Heart left ventricle (tissue), 16 donors: ENCODE data around the gene TEX13A. TPM values are rescaled to one million over a fixed set of nuclear protein-coding genes. Genes with fewer than 3 reads are reported as not detected.

Experiments used
- ATAC-seq, 4 donors: fragments of 200-7000 bp; cut with Tn5 transposase; one replicate each; pipeline ENCODE4 v1.9.1; 2020 to 2022; ENCODE audit warnings: moderate library complexity in 4 of 4, mild to moderate bottlenecking in 3 of 4, moderate number of reproducible peaks in 1 of 4
- DNase-seq, 5 donors: peaks; one replicate each; pipeline ENCODE4 v3.0.0-alpha.2; 2020
- H3K27ac ChIP-seq, 12 donors: fragments of 200-600 bp; sonication (generic) in 4 of 12; one replicate each; pipeline versions ENCODE4 v1.5.0 to v1.8.0; 2016 to 2022; ENCODE audit warnings: mild to moderate bottlenecking in 2 of 12
- H3K27me3 ChIP-seq, 9 donors: fragments of 200-600 bp; sonication (generic) in 2 of 9; one replicate each; pipeline versions ENCODE4 v1.5.1 to v1.8.0; 2016 to 2022; ENCODE audit warnings: mild to moderate bottlenecking in 3 of 9
- H3K36me3 ChIP-seq, 9 donors: fragments of 200-600 bp; sonication (generic) in 2 of 9; one replicate each; pipeline versions ENCODE4 v1.5.0 to v1.8.0; 2018 to 2022; ENCODE audit warnings: mild to moderate bottlenecking in 2 of 9
- H3K4me1 ChIP-seq, 12 donors: fragments of 200-600 bp; sonication (generic) in 4 of 12; one replicate each; pipeline versions ENCODE4 v1.5.0 to v1.8.0; 2016 to 2022; ENCODE audit warnings: mild to moderate bottlenecking in 3 of 12
- H3K4me3 ChIP-seq, 12 donors: fragments of 200-600 bp; sonication (generic) in 4 of 12; one replicate each; pipeline versions ENCODE4 v1.5.0 to v1.8.0; 2017 to 2022; ENCODE audit warnings: mild to moderate bottlenecking in 9 of 12, moderate library complexity in 4 of 12
- H3K9me3 ChIP-seq, 12 donors: fragments of 200-600 bp; sonication (generic) in 4 of 12; one replicate each; pipeline versions ENCODE4 v1.5.0 to v1.8.0; 2016 to 2022; ENCODE audit warnings: mild to moderate bottlenecking in 1 of 12
- POLR2A ChIP-seq, 2 donors: fragments of 450-650 bp; IDR thresholded peaks; one replicate each; pipeline ENCODE4 v1.6.1; 2017; ENCODE audit warnings: antibody characterized with exemption in 2 of 2, mild to moderate bottlenecking in 2 of 2, moderate library complexity in 2 of 2
- WGBS, 4 donors: extraction: QIAGEN DNeasy Blood & Tissue Kit in 2 of 4; methylation state at CpG; one replicate each; pipeline versions ENCODE4 v1.1.5 to v1.1.7; 2013 to 2018; 5-methylcytosine and 5-hydroxymethylcytosine counted together
- intact Hi-C, 10 donors: fragments of 100-400 bp; cut with DNase I; formaldehyde crosslinking; loops; one replicate each; pipeline versions ENCODE4 v1.11.1 to v1.14.2; 2022
- long read RNA-seq, 3 donors: library from polyadenylated mRNA; unstranded; transcript quantifications; one replicate each; pipeline ENCODE4 v2.0.0, GENCODE V29; 2020 to 2021
- polyA plus RNA-seq, 2 donors: library from polyadenylated mRNA; stranded (reverse); fragments of 200-250 nt; gene quantifications; one replicate each; pipeline ENCODE4 v1.2.3, GENCODE V29; 2013
- total RNA-seq, 9 donors: library from RNA; depleted of rRNA in 2 of 9; stranded (reverse); fragments of >200 nt in 2 of 9; fragmentation: NEBNext Ultra II Directional in 3 of 9; extraction: Animal tissue kit (Norgen Biotek cat#: 25700) in 3 of 9; gene quantifications; one replicate each; pipeline versions ENCODE4 v1.1.0 to v1.2.4, GENCODE V29; 2016 to 2023
- TF ChIP-seq, protein P1 (sequence below), 12 donors: fragments of 200-600 bp; sonication (generic) in 4 of 12; IDR thresholded peaks; one replicate each; pipeline versions ENCODE4 v1.5.0 to v1.8.0; 2018 to 2022; ENCODE audit warnings: antibody characterized with exemption in 12 of 12, mild to moderate bottlenecking in 5 of 12
- donor health status: ischemic (EF 13 %, LVEDD 7.1; RV severe dilation, severe dysfunction).
- donor health status: healthy with polysubstance abuse.
- donor health status: DM: no; HTN: yes; CAD: no.
- donor health status: DM: no; HTN: no; CAD: no.
- donor health status: ischemic (EF 25% LVEDD 6.9; RV normal size, moderate dysfunction).
- donor health status: ischemic (EF 25% LVEDD 5.7; RV mildly dilated, moderate dysfunction).
- donor health status: healthy.
- donor health status: DM: yes; HTN: yes; CAD: no.
- donor health status: ischemic (EF 35%, LVEDD 5.7; RV mildly dilated, moderate dysfunction).
- donor health status: nonischemic (EF 11% LVEDD 7.7; RV severe dilation, severe dysfunction).
- donor health status: DM: yes; HTN: yes; CAD: no.
- donor health status: PGD.
- donor health status: ischemic (EF 29% LVEDD 5.4; RV normal size, mild dysfunction).
- donor health status: nonischemic (EF 23%, LVEDD 6.1; RV moderate dilation, normal function).

The TEX13A gene, protein sequence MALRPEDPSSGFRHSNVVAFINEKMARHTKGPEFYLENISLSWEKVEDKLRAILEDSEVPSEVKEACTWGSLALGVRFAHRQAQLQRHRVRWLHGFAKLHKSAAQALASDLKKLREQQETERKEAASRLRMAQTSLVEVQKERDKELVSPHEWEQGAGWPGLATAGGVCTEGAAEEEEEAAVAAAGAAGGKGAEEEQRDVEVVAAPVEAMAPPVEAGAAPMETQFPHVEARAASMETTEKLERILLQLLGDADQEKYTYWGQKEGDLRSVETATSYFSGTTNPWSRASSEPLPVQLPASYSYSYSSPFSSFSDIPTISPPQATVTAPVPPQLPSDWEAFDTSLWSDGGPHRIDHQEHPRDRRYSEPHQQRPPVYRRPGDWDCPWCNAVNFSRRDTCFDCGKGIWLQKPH
- total RNA-seq: not detected
- not detected for polyA plus RNA-seq
- long read RNA-seq, donor 1: 0 reads
- long read RNA-seq, donor 2: 0 reads
- long read RNA-seq, donor 3: 0 reads

DNA sequence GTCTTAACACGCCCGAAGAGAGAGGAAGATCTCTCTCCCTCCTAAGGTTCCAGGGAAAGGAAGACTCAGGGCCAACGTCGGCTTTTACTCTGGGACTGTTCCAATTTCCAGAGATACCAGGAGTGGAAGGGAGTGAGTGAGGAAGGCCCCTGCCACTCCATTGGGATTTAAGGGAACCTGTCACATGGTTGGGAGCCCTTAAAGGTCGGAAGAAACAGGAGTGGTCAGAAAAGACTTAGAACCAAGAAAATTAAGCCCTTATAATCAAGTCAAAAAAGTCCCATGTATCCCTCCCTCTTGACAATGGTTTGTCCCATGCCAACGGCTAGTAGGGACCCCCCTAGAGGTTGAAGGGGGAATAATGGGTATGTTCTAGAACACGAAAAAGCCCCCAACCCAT lies at the start of gene TEX13A:
TEX13A (minus strand) TSS at position 59 of the 400 bp plus-strand sequence. CDS start 297 bp downstream, outside the sequence.
- no peak for DNase-seq
- intact Hi-C loops: no loop called here
- WGBS, 4 donors: 69 to 86% (median 77%) methylated on average over 7 of the region's 7 CpGs
- no peaks in the 10 kb centered on the region for H3K4me1 ChIP-seq
- H3K27ac ChIP-seq: no peak within 1 kb of the TSS
- TF ChIP-seq POLR2A (IDR thresholded peaks at IDR 0.05): no peak
- TF ChIP-seq, protein P1, sequence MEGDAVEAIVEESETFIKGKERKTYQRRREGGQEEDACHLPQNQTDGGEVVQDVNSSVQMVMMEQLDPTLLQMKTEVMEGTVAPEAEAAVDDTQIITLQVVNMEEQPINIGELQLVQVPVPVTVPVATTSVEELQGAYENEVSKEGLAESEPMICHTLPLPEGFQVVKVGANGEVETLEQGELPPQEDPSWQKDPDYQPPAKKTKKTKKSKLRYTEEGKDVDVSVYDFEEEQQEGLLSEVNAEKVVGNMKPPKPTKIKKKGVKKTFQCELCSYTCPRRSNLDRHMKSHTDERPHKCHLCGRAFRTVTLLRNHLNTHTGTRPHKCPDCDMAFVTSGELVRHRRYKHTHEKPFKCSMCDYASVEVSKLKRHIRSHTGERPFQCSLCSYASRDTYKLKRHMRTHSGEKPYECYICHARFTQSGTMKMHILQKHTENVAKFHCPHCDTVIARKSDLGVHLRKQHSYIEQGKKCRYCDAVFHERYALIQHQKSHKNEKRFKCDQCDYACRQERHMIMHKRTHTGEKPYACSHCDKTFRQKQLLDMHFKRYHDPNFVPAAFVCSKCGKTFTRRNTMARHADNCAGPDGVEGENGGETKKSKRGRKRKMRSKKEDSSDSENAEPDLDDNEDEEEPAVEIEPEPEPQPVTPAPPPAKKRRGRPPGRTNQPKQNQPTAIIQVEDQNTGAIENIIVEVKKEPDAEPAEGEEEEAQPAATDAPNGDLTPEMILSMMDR (IDR thresholded peaks at IDR 0.05): no peak
- H3K4me3 ChIP-seq: no peak within 1 kb of the TSS
- ATAC-seq: no peak
- peaks cover 0 to 8% (median 0%) of the 10 kb centered on the region in 12 donors for H3K9me3 ChIP-seq
- H3K27me3 ChIP-seq: no peaks in the 10 kb centered on the region
- no peaks in the 10 kb centered on the region for H3K36me3 ChIP-seq

DNA sequence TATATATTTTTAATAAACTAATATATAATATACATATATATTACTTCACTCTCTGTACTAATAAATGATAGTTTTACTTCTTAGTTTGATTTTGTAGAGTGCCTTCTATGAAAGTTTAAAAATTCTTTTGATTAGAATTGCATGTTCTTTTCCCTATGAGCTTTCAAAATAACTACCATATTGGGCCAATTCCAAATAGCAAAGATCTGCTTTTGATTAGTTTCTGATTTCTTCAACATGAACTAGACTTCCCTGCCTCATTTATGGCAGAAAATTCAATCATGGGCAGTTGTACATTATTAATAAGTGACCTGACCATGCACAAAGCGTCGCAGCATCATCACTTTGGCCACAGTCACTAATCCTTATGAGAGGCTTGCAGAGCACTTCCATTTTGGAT lies 48.9 kb upstream of the TEX13A start:
- peaks cover 0 to 9% (median 0%) of the 10 kb centered on the region in 9 donors for H3K27me3 ChIP-seq
- H3K9me3 ChIP-seq: no peaks in the 10 kb centered on the region
- no peak for DNase-seq
- intact Hi-C loops: no loop called here
- H3K27ac ChIP-seq: no peak overlapping the region
- ATAC-seq: no peak
- no peaks in the 10 kb centered on the region for H3K4me1 ChIP-seq
- TF ChIP-seq, protein P1 (IDR thresholded peaks at IDR 0.05): no peak
- no peak for TF ChIP-seq POLR2A (IDR thresholded peaks at IDR 0.05)
- H3K36me3 ChIP-seq: no peaks in the 10 kb centered on the region
- no peak overlapping the region for H3K4me3 ChIP-seq
- WGBS, 4 donors: 87 to 97% (median 90%) methylated on average over 2 of the region's 2 CpGs

DNA sequence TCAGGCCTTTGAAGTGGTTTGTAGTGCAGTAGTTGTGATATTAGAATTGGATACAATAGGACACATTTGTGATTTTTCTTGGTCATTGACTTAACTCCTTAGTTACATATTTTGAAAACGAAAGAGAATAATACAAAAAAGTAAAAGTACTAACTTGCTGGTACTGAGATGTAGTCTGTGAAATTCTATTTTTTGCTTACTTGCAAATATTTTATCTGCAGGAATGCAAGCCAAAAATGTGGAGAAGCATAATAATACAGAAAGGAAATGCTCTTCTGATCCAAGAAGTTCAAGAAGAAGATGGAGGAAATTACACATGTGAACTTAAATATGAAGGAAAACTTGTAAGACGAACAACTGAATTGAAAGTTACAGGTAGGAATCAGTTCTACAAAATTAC lies 46.7 kb upstream of the TEX13A start:
- ATAC-seq: no peak
- H3K27me3 ChIP-seq: peaks cover 0 to 9% (median 0%) of the 10 kb centered on the region in 9 donors
- no peak for TF ChIP-seq POLR2A (IDR thresholded peaks at IDR 0.05)
- TF ChIP-seq, protein P1 (IDR thresholded peaks at IDR 0.05): no peak
- no peaks in the 10 kb centered on the region for H3K9me3 ChIP-seq
- no peak overlapping the region for H3K4me3 ChIP-seq
- H3K4me1 ChIP-seq: no peaks in the 10 kb centered on the region
- 51 to 70% (median 69%) methylated on average over 2 of the region's 2 CpGs for WGBS, 4 donors
- DNase-seq: no peak
- H3K36me3 ChIP-seq: no peaks in the 10 kb centered on the region
- H3K27ac ChIP-seq: no peak overlapping the region
- intact Hi-C loops: no loop called here

DNA sequence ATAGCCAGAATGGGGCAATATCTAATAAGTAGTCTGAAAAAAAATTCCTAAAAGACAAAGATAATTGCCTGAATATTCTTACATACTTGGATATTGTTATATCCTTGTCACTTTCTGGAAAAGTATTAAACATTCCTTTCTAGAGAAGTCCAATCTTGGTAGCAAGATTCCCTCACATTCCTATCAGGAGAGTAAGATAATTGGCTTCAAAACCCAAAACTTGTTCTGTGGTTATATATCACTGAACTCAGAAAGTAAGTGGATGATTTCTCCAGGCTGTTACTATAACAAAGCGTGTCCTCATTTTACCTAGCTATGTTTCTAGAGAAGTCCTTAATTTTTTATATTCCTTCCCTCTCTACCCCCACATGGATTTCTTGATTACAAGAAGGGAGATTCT lies 46.0 kb upstream of the TEX13A start:
- TF ChIP-seq, protein P1 (IDR thresholded peaks at IDR 0.05): no peak
- no peak for TF ChIP-seq POLR2A (IDR thresholded peaks at IDR 0.05)
- no peaks in the 10 kb centered on the region for H3K36me3 ChIP-seq

More for the DNA sequence above, 46.0 kb upstream of the TEX13A start:
- Histone ChIP-seq H3K4me3 (no peak overlapping the region), H3K27me3 (peaks cover 0 to 8% (median 0%) of the 10 kb centered on the region in 9 donors), H3K9me3 (no peaks in the 10 kb centered on the region), H3K27ac (no peak overlapping the region), H3K4me1 (no peaks in the 10 kb centered on the region)
- ATAC-seq: no peak
- WGBS, 4 donors: 71 to 85% (median 74%) methylated on average over 1 of the region's 1 CpG
- intact Hi-C loops: no loop called here
- no peak for DNase-seq
